GM12874 (cell line): Measurements from ENCODE around the gene LYPD6.
A peak's percentile ranks its signal among the peaks of the same experiment; 100 is the strongest.

Experiments
- TF ChIP-seq, protein P1 (sequence below): IDR thresholded peaks from 2 replicates; pipeline ENCODE4 v1.5.1; 2011; ENCODE audit warnings: low read depth, mild to moderate bottlenecking, control low read depth, low read length, moderate library complexity; ENCODE audit not compliant: insufficient read depth

Gene LYPD6

DNA sequence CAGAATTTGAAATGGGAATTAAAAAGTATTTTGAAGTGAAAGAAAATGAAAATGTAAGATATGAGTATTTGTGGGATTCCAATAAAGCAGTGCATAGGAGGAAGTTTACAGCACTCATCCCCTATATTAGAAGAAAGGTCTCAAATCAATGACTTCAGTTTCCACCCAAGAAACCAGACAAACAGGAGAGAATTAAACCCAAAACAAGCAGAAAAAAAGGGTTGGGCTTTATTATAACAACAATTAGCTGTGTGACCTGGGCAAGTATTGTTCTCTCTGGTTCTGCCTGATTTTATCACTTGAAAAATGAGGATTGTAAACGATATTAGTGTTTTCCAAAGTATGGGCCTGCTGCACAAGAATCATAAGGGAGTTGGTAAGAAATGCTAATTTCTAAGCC lies 18.3 kb upstream of the LYPD6 start:
- TF ChIP-seq, protein P1, sequence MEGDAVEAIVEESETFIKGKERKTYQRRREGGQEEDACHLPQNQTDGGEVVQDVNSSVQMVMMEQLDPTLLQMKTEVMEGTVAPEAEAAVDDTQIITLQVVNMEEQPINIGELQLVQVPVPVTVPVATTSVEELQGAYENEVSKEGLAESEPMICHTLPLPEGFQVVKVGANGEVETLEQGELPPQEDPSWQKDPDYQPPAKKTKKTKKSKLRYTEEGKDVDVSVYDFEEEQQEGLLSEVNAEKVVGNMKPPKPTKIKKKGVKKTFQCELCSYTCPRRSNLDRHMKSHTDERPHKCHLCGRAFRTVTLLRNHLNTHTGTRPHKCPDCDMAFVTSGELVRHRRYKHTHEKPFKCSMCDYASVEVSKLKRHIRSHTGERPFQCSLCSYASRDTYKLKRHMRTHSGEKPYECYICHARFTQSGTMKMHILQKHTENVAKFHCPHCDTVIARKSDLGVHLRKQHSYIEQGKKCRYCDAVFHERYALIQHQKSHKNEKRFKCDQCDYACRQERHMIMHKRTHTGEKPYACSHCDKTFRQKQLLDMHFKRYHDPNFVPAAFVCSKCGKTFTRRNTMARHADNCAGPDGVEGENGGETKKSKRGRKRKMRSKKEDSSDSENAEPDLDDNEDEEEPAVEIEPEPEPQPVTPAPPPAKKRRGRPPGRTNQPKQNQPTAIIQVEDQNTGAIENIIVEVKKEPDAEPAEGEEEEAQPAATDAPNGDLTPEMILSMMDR = no peak

DNA sequence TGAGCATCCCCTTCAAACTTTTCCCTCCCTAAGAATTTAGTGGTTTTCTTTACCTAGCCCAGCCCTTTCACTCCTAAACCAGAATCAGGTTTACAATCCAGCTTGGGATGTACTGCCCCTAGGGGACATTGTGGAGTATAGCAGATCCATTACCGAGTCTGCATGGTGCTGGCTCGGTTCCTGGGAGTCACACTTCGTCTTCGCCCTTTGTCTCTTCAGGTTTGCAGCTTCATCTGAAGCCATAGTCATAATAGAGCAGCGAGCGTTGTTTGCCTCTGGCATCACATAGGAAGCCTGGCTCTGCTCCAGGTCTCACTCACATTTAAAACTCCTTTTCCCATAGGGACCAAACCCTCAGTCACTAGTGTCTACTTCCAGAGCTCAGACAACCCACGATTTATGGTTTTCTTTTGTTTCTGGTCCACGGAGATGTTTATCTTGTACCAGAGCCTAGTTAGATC lies 16.8 kb upstream of the LYPD6 start:
- TF ChIP-seq, protein P1 = peak; percentile 80

DNA sequence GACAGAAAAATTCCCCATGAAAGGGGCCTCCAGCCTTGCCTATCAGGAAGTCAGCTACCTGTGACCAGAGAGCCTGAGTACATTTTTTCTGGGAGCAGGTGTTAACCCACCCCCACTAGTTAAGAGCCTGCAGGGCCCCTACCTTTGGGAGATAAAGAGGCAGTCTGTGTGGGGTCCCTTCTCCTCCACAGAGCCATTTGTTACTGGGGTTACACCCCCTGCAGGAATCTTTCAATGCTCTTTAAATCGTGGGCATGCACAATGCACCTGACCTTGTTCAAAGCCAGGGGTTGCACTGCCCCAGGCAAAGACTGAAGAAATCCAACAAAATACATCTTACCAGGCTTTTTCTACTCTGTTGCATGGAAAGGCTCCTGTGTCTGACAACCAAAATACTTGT lies 15.7 kb upstream of the LYPD6 start:
- TF ChIP-seq, protein P1 = no peak

DNA sequence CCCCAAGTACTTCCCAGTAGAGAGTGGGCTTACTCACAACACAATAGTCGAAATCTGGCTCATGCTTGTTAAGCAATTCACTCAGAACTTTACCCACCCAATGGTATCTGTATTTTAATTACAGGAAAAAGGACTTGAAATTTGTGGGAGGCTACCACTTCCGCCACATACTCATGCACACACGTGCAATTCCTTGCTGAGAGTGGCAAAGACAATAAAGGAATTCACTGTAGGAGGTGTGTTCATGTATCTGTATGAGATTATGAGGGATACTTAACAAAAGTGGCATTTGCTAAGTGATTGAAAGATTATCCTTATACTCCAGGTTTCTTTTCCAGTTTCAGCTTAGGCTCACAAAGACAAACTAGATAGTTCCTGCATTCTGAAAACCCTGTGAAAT lies 14.9 kb upstream of the LYPD6 start:
- TF ChIP-seq, protein P1 = no peak

DNA sequence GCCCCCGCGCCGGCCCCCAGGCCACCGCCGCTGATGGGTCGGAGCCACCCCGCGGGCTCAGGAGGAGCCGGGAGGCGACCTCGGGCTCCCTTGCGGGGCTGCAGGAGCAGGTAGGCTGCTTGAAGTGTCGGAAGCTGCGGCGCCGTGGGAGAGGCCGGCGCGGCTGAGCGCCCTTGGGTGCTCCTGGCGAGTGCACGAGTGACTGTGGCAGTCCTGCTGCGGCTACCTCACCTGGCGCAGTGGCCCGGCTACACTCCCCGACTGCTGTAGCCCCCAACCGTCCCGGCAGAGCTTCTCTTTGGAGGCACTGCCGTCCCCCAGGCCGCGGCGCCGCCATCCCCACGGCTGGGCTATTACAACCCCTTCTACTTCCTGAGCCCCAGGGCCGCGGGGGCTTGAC lies 10.0 kb upstream of the LYPD6 start:
- TF ChIP-seq, protein P1 = no peak

DNA sequence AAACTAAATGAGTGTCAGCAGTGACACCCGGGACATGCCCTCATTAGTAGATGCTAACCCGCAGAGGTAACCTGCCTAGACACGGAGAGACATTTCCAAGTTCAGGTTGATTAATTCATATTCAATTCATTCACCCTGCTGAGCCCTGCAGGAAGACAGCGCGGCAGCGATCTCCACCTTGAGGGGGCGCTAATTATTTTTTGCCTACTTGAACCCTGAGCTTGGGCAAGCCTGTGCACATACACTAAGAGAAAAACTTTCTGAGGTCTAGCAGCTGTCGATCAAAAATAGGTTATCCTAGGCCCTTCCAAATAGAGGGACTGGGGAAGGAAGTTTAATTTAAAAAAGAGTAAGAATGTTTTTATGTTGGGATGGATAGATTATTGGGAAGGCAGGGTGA lies 1.3 kb upstream of the LYPD6 start:
- TF ChIP-seq, protein P1 = no peak

DNA sequence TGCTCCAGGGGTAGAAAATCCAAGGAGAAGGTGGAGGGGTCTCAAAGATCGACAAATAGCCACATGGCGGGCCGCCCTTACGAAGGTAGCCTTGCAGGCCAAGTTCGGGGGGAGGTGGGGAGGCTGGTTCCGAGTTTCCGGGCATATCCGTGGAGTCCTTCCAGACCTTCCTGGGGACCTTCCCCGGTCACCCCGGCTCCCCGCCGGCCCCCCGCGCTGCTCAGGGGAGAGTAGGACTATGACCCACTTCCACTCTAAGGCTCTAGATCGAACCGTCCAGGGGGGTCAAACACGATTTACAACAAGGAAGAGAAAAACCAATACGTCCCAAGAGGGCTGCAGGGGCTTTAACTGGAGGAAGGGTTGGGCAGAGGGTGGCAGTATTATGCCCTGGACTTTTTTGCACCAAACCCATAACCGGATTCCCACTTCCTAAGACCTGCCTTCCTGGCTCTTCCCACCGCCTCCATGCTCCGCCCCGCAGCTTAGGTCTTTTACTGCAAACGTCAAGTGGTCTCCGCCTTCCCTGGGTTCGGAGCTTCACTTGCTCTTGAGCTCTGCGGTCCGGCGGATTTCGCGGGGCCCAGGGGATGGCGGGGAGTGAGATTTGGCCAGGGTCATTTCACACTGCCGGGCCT lies 779 bp upstream of the LYPD6 start:
- TF ChIP-seq, protein P1 = no peak
